HCT116 (cell line): ENCODE data around the gene COBL. TPM values are rescaled to one million over a fixed set of nuclear protein-coding genes. Genes with fewer than 3 reads are reported as not detected.

Experiments
- ATAC-seq: fragments of 200-7000 bp; cut with Tn5 transposase; 2 replicates; pipeline ENCODE4 v1.9.1; 2020; ENCODE audit warnings: mild to moderate bottlenecking, moderate library complexity
- BruUV-seq: library from RNA; stranded (reverse); fragments of 400-500 nt; replicated peaks from 2 replicates; lab custom pipeline; 2021; lab: Mats Ljungman, UMichigan
- CTCF ChIA-PET: fragments of 300-600 bp; sonication (Branson Sonifier 250); formaldehyde crosslinking; loops from one replicate; lab custom pipeline; 2021; ENCODE audit warnings: antibody characterized with exemption; lab: Charles Lee
- POLR2A ChIA-PET: fragments of 300-600, 350-600 bp; sonication (Branson Sonifier 250); formaldehyde crosslinking; loops from one replicate; lab custom pipeline; 2021; ENCODE audit warnings: antibody characterized with exemption; lab: Charles Lee
- RAD21 ChIA-PET, 2 experiments: fragments of 300-600 bp; sonication (Branson Sonifier 250); formaldehyde crosslinking; loops; one replicate each; lab custom pipeline; 2023; ENCODE audit warnings: low total read pairs in 2 of 2; ENCODE audit not compliant: uncharacterized antibody in 2 of 2, unreplicated experiment in 2 of 2, low non-redundant PET in 1 of 2; lab: Charles Lee
- DNase-seq: peaks from one replicate; pipeline ENCODE4 v3.0.0-alpha.2; 2010; ENCODE audit warnings: low read depth, low spot score
- H2AFZ ChIP-seq: fragments of 200-600 bp; shearing (Covaris generic), sonication (generic); 2 replicates; pipeline ENCODE4 v1.6.1; 2017; ENCODE audit warnings: low read depth, mixed run types, mixed read lengths, antibody characterized with exemption, low read length; ENCODE audit not compliant: poor library complexity, severe bottlenecking
- H3K27ac ChIP-seq: 2 replicates; pipeline ENCODE4 v1.5.1; 2012; ENCODE audit warnings: low read depth, low read length
- H3K27me3 ChIP-seq: fragments of 200-600 bp; sonication (generic); 2 replicates; pipeline ENCODE4 v1.6.1; 2016; ENCODE audit warnings: mixed run types, low read length, mixed read lengths; ENCODE audit not compliant: insufficient read depth
- H3K36me3 ChIP-seq, 2 experiments: fragments of 200-500 bp in 1 of 2; fragments of 200-600 bp in 1 of 2; sonication (Bioruptor generic) in 1 of 2; sonication (generic) in 1 of 2; 2 replicates each; pipeline versions ENCODE4 v1.5.1 to v1.6.1; 2014 to 2016; ENCODE audit warnings: low read length in 2 of 2, inconsistent platforms in 1 of 2, mixed read lengths in 1 of 2, mixed run types in 1 of 2; ENCODE audit not compliant: insufficient read depth in 2 of 2, control insufficient read depth in 1 of 2
- H3K4me1 ChIP-seq, 2 experiments: fragments of 200-600 bp in 1 of 2; sonication (generic) in 1 of 2; 2 replicates each; pipeline versions ENCODE4 v1.5.1 to v1.6.1; 2012 to 2017; ENCODE audit warnings: low read length in 2 of 2, inconsistent platforms in 1 of 2, mild to moderate bottlenecking in 1 of 2, mixed read lengths in 1 of 2, mixed run types in 1 of 2, moderate library complexity in 1 of 2; ENCODE audit not compliant: insufficient read depth in 2 of 2, control insufficient read depth in 1 of 2
- H3K4me2 ChIP-seq: fragments of 200-600 bp; sonication (generic); 2 replicates; pipeline ENCODE4 v1.6.1; 2017; ENCODE audit warnings: mixed run types, low read length, mixed read lengths
- H3K4me3 ChIP-seq, 2 experiments: fragments of 200-600 bp in 1 of 2; sonication (generic) in 1 of 2; replicated peaks in 1 of 2; 2 replicates each; pipeline ENCODE4 v1.5.1; 2011 to 2016; ENCODE audit warnings: low read length in 2 of 2, control low read depth in 1 of 2, low read depth in 1 of 2, mild to moderate bottlenecking in 1 of 2, mixed read lengths in 1 of 2, mixed run types in 1 of 2
- H3K79me2 ChIP-seq: fragments of 200-600 bp; sonication (generic); 2 replicates; pipeline ENCODE4 v1.6.1; 2017; ENCODE audit warnings: mild to moderate bottlenecking, mixed run types, low read length, moderate library complexity, mixed read lengths; ENCODE audit not compliant: insufficient read depth
- H3K9ac ChIP-seq: fragments of 200-600 bp; sonication (generic); 2 replicates; pipeline ENCODE4 v1.6.1; 2016; ENCODE audit warnings: low read length, mixed read lengths
- H3K9me2 ChIP-seq: fragments of 200-600 bp; sonication (generic), shearing (Covaris generic); 2 replicates; pipeline ENCODE4 v1.6.1; 2017; ENCODE audit warnings: mixed run types, mild to moderate bottlenecking, moderate library complexity; ENCODE audit not compliant: insufficient read depth
- H3K9me3 ChIP-seq, 2 experiments: fragments of 200-500 bp in 1 of 2; fragments of 200-600 bp in 1 of 2; sonication (Bioruptor generic) in 1 of 2; sonication (generic) in 1 of 2; 2 replicates each; pipeline ENCODE4 v1.6.1; 2014 to 2017; ENCODE audit warnings: low read length in 2 of 2, mixed read lengths in 2 of 2, inconsistent platforms in 1 of 2, low read depth in 1 of 2, mild to moderate bottlenecking in 1 of 2, mixed run types in 1 of 2, moderate library complexity in 1 of 2; ENCODE audit not compliant: control insufficient read depth in 1 of 2, insufficient read depth in 1 of 2
- H4K20me1 ChIP-seq: fragments of 200-600 bp; sonication (generic), shearing (Covaris generic); 2 replicates; pipeline ENCODE4 v1.6.1; 2017; ENCODE audit warnings: mixed run types, mild to moderate bottlenecking, moderate library complexity; ENCODE audit not compliant: insufficient read depth
- CBX3 ChIP-seq: IDR thresholded peaks from 2 replicates; pipeline ENCODE4 v1.6.1; 2012; ENCODE audit warnings: low read depth
- CEBPB ChIP-seq: IDR thresholded peaks from 2 replicates; pipeline ENCODE4 v1.6.1; 2012; ENCODE audit warnings: low read depth
- CTCF ChIP-seq, 3 experiments: fragments of 200-600 bp in 1 of 3; sonication (generic) in 1 of 3; IDR thresholded peaks in 2 of 3; conservative IDR thresholded peaks in 1 of 3; 2 replicates each; pipeline ENCODE4 v1.5.1; 2012 to 2017; ENCODE audit warnings: low read depth in 2 of 3, low read length in 2 of 3, antibody characterized with exemption in 1 of 3, borderline replicate concordance in 1 of 3, control low read depth in 1 of 3, mild to moderate bottlenecking in 1 of 3, mixed read lengths in 1 of 3, mixed run types in 1 of 3, moderate library complexity in 1 of 3; ENCODE audit not compliant: insufficient read depth in 1 of 3
- EGR1 ChIP-seq: IDR thresholded peaks from 2 replicates; pipeline ENCODE4 v1.6.1; 2012; ENCODE audit warnings: low read depth
- ELF1 ChIP-seq: IDR thresholded peaks from 2 replicates; pipeline ENCODE4 v1.6.1; 2012; ENCODE audit warnings: low read depth, borderline replicate concordance
- EZH2phosphoT487 ChIP-seq: fragments of 200-600 bp; IDR thresholded peaks from 2 replicates; pipeline ENCODE4 v1.6.1; 2018; ENCODE audit warnings: antibody characterized with exemption, borderline replicate concordance
- FOSL1 ChIP-seq: IDR thresholded peaks from 2 replicates; pipeline ENCODE4 v1.6.1; 2012; ENCODE audit warnings: low read depth
- MAX ChIP-seq: IDR thresholded peaks from 2 replicates; pipeline ENCODE4 v1.6.1; 2012
- POLR2A ChIP-seq: IDR thresholded peaks from 2 replicates; pipeline ENCODE4 v1.7.0; 2011; ENCODE audit warnings: borderline replicate concordance; ENCODE audit not compliant: insufficient read depth, insufficient read length; ENCODE audit errors: extremely low read depth
- POLR2AphosphoS5 ChIP-seq: IDR thresholded peaks from 2 replicates; pipeline ENCODE4 v1.6.1; 2011; ENCODE audit warnings: mild to moderate bottlenecking, low read depth, low read length, moderate library complexity
- RAD21 ChIP-seq: IDR thresholded peaks from 2 replicates; pipeline ENCODE4 v1.6.1; 2012; ENCODE audit warnings: low read depth, mild to moderate bottlenecking
- SIN3A ChIP-seq: IDR thresholded peaks from 2 replicates; pipeline ENCODE4 v1.6.1; 2012; ENCODE audit warnings: low read depth
- SP1 ChIP-seq: IDR thresholded peaks from 2 replicates; pipeline ENCODE4 v1.6.1; 2012; ENCODE audit warnings: low read depth
- SRF ChIP-seq: IDR thresholded peaks from 2 replicates; pipeline ENCODE4 v1.6.1; 2012; ENCODE audit warnings: low read depth
- YY1 ChIP-seq: IDR thresholded peaks from 2 replicates; pipeline ENCODE4 v1.6.1; 2011; ENCODE audit warnings: low read length, low read depth, moderate library complexity, mild to moderate bottlenecking; ENCODE audit not compliant: insufficient replicate concordance; ENCODE audit errors: extremely low read depth
- ZFX ChIP-seq: fragments of 450-650 bp; IDR thresholded peaks from 2 replicates; pipeline ENCODE4 v1.6.1; 2017
- ZNF274 ChIP-seq: fragments of 200-500 bp; sonication (Bioruptor generic); IDR thresholded peaks from 2 replicates; pipeline ENCODE4 v1.6.1; 2014; ENCODE audit warnings: mild to moderate bottlenecking, low read depth, low read length, inconsistent platforms
- intact Hi-C: fragments of 100-400 bp; cut with micrococcal nuclease; formaldehyde crosslinking; loops from 2 replicates; pipeline ENCODE4 v1.10.0; 2022
- total RNA-seq: library from RNA; stranded (reverse); gene quantifications from one replicate; pipeline ENCODE4 v1.2.1, GENCODE V29; 2021; ENCODE audit not compliant: unreplicated experiment
- TF ChIP-seq, protein P1 (sequence below): IDR thresholded peaks from 2 replicates; pipeline ENCODE4 v1.6.1; 2012; ENCODE audit warnings: low read depth
- TF ChIP-seq, protein P2 (sequence below): IDR thresholded peaks from 2 replicates; pipeline ENCODE4 v1.6.1; 2012

Gene COBL
- total RNA-seq, 1 experiment from 2014 or later, result 19.3 TPM

- no peak overlapping the region for H3K4me2 ChIP-seq
- H3K4me3 ChIP-seq, result no peak overlapping the region
- ChIA-PET POLR2A (no interaction called here), RAD21 (no interaction called here), CTCF (no interaction called here)
- H2AFZ ChIP-seq, result no peak overlapping the region
- no peak for ATAC-seq
- intact Hi-C loops, result no loop called here
- H3K4me1 ChIP-seq, result peaks cover 0 to 2% of the 10 kb centered on the region in 2 experiments; a peak in 1 of 4 replicates
- no peaks in the 10 kb centered on the region for H3K9me3 ChIP-seq
- no TSS peak for BruUV-seq
- H3K27ac ChIP-seq, result no peak overlapping the region
- no peaks in the 10 kb centered on the region for H3K27me3 ChIP-seq
- no peaks in the 10 kb centered on the region for H4K20me1 ChIP-seq
- no peak for DNase-seq
- H3K79me2 ChIP-seq, result no peaks in the 10 kb centered on the region
- TF ChIP-seq EGR1, result no peak
- TF ChIP-seq SP1, result no peak
- no peak for TF ChIP-seq YY1
- no peak for TF ChIP-seq FOSL1
- TF ChIP-seq, protein P1, sequence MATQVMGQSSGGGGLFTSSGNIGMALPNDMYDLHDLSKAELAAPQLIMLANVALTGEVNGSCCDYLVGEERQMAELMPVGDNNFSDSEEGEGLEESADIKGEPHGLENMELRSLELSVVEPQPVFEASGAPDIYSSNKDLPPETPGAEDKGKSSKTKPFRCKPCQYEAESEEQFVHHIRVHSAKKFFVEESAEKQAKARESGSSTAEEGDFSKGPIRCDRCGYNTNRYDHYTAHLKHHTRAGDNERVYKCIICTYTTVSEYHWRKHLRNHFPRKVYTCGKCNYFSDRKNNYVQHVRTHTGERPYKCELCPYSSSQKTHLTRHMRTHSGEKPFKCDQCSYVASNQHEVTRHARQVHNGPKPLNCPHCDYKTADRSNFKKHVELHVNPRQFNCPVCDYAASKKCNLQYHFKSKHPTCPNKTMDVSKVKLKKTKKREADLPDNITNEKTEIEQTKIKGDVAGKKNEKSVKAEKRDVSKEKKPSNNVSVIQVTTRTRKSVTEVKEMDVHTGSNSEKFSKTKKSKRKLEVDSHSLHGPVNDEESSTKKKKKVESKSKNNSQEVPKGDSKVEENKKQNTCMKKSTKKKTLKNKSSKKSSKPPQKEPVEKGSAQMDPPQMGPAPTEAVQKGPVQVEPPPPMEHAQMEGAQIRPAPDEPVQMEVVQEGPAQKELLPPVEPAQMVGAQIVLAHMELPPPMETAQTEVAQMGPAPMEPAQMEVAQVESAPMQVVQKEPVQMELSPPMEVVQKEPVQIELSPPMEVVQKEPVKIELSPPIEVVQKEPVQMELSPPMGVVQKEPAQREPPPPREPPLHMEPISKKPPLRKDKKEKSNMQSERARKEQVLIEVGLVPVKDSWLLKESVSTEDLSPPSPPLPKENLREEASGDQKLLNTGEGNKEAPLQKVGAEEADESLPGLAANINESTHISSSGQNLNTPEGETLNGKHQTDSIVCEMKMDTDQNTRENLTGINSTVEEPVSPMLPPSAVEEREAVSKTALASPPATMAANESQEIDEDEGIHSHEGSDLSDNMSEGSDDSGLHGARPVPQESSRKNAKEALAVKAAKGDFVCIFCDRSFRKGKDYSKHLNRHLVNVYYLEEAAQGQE, result no peak
- no peak for TF ChIP-seq ELF1
- no peak for TF ChIP-seq POLR2AphosphoS5
- no peak for TF ChIP-seq EZH2phosphoT487
- TF ChIP-seq CEBPB, result no peak
- TF ChIP-seq ZNF274, result no peak
- no peak for TF ChIP-seq CBX3
- no peak for TF ChIP-seq MAX
- no peak for TF ChIP-seq ZFX
- TF ChIP-seq SIN3A, result no peak
- no peak for TF ChIP-seq CTCF (IDR thresholded peaks at IDR 0.05 in 2 of 3, conservative IDR thresholded peaks at IDR 0.05 in 1 of 3; ENCODE audit: borderline replicate concordance in 1 of 3, insufficient read depth in 1 of 3, low read depth in 2 of 3, low read length in 2 of 3)
- no peak for TF ChIP-seq POLR2A
- TF ChIP-seq RAD21, result no peak
- TF ChIP-seq SRF, result no peak
- TF ChIP-seq, protein P2, sequence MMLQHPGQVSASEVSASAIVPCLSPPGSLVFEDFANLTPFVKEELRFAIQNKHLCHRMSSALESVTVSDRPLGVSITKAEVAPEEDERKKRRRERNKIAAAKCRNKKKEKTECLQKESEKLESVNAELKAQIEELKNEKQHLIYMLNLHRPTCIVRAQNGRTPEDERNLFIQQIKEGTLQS, result no peak
- no peaks in the 10 kb centered on the region for H3K36me3 ChIP-seq
- H3K9me2 ChIP-seq, result no peaks in the 10 kb centered on the region
- no peak overlapping the region for H3K9ac ChIP-seq
These were observed 246.5 kb downstream of the COBL start for GRCh38 chr7:51070151-51070550.
